ENCODE measurements around the gene DOCK2.
A peak's percentile ranks its signal among the peaks of the same experiment; 100 is the strongest.

The DOCK2 gene

GRCh38 chr5:169869066-169869465 is 232.0 kb downstream of the DOCK2 start:
- H3K27ac Mint-ChIP-seq, result peak overlapping the region; percentile 79
- H3K9me3 Mint-ChIP-seq, result no peaks in the 10 kb centered on the region
- no peaks in the 10 kb centered on the region for H3K27me3 Mint-ChIP-seq
- H3K4me1 Mint-ChIP-seq, result peaks cover 15% of the 10 kb centered on the region
- no peak overlapping the region for H3K4me3 Mint-ChIP-seq
- no peak for DNase-seq (ENCODE audit: low spot score in 2 of 2)
- no peak for ATAC-seq (ENCODE audit: low read depth)
- H3K36me3 Mint-ChIP-seq, result peaks cover 39% of the 10 kb centered on the region

GRCh38 chr5:169870211-169870610 is 233.1 kb downstream of the DOCK2 start:
- peaks cover 15% of the 10 kb centered on the region for H3K4me1 Mint-ChIP-seq
- no peak for DNase-seq (ENCODE audit: low spot score in 2 of 2)
- H3K27me3 Mint-ChIP-seq, result no peaks in the 10 kb centered on the region
- peaks cover 39% of the 10 kb centered on the region for H3K36me3 Mint-ChIP-seq
- H3K4me3 Mint-ChIP-seq, result no peak overlapping the region
- no peaks in the 10 kb centered on the region for H3K9me3 Mint-ChIP-seq
- H3K27ac Mint-ChIP-seq, result peak overlapping the region; percentile 36
- ATAC-seq (ENCODE audit: low read depth), result no peak

DNA sequence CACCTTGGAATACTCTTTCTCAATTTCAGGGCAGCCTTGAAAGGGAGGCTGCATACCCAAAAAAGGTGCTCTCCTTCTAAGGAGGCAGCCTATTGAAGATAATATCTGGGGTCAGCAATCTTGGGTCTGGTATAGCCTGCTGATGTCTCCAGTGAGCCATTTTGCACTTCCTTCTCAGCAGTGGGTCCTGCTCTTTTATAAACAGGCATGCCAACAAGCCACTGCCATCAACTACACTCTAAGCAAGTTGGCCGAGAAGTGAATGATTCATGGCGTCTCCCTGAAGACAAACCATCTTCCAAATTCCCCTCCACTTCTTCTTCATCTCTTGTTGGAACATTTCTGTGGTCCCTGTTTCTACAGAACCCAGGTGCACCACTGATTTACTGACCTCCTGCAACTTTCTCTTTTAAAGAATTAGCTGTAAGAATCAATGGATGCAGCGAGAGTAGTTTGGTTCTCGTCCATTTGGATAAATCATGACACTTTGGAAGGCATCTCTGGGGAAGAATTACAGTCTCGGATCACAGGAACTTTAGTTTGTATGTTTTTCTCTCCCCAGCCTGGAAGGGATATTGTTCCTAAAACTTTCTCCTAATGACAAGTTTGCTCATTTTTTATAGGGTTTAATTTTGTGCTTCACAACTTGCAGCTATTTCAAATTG is 234.9 kb downstream of the DOCK2 start:
- Mint-ChIP-seq H3K4me1 (peaks cover 19% of the 10 kb centered on the region), H3K36me3 (peaks cover 41% of the 10 kb centered on the region), H3K27me3 (no peaks in the 10 kb centered on the region), H3K9me3 (no peaks in the 10 kb centered on the region), H3K4me3 (no peak overlapping the region), H3K27ac (no peak overlapping the region)
- ATAC-seq (ENCODE audit: low read depth), result no peak
- DNase-seq (ENCODE audit: low spot score in 2 of 2), result no peak

- Mint-ChIP-seq H3K27ac (no peak overlapping the region), H3K9me3 (no peaks in the 10 kb centered on the region), H3K36me3 (peaks cover 38% of the 10 kb centered on the region), H3K4me1 (peaks cover 16% of the 10 kb centered on the region), H3K4me3 (no peak overlapping the region), H3K27me3 (no peaks in the 10 kb centered on the region)
- ATAC-seq (ENCODE audit: low read depth), result no peak
- no peak for DNase-seq (ENCODE audit: low spot score in 2 of 2)
Measured at GRCh38 chr5:169873642-169874041, 236.6 kb downstream of the DOCK2 start.

DNA sequence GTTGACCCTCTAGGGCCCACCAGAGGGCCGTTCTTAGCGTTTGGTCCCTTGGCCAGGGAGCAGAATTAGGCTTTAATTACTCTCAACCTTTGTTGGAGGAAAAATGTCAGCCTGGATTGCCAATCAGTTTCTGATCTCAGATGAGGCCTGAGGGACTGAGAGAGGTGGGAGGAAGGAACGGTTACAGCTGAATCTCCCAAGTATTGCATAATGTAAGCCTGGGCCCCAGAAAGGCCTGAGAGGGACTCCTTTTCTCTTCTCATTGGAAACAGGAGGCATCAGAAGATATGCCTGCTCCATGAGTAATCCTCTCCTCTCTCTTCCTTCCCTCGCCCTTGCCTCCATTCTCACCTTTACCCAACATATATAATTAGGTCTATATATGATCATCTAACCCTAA is 237.5 kb downstream of the DOCK2 start:
- Mint-ChIP-seq H3K27ac (no peak overlapping the region), H3K27me3 (no peaks in the 10 kb centered on the region), H3K4me1 (peaks cover 22% of the 10 kb centered on the region), H3K36me3 (peaks cover 34% of the 10 kb centered on the region), H3K4me3 (no peak overlapping the region), H3K9me3 (no peaks in the 10 kb centered on the region)
- ATAC-seq (ENCODE audit: low read depth), result no peak
- DNase-seq (ENCODE audit: low spot score in 2 of 2), result no peak

DNA sequence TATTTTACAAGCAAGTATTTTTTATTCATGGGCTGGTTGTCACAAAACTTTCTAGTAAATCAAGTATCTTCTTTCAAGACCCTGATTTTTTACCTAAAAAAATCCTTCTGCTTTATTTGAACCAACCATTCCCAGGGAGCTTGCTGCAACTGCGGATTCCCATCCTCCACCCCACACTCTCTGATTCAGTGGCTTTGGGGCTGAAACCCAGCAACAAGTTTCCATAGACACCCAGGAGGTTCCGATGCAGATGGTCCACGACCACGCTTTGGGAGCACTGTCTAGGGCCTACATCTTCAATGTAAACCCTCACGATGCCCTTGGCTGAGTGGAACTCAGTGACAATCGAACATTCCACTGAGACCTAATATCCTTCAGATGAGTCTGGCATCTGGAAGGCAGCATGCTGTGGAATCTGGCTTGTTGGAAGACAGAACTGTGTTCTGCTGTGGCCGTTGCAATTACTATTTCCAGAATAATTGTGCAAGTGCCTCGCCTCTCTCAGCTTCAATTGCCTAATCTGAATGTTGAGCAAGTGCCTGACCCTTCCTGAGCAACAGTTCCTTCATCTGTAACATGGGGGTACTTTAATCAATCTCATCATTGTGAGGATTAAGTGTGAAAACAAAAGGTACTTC is 238.1 kb downstream of the DOCK2 start:
- Mint-ChIP-seq H3K27ac (peak overlapping the region; percentile 1), H3K36me3 (peaks cover 28% of the 10 kb centered on the region), H3K4me1 (peaks cover 24% of the 10 kb centered on the region), H3K9me3 (no peaks in the 10 kb centered on the region), H3K27me3 (no peaks in the 10 kb centered on the region), H3K4me3 (no peak overlapping the region)
- DNase-seq (ENCODE audit: low spot score in 2 of 2) (no peak), ATAC-seq (ENCODE audit: low read depth) (no peak)

- Mint-ChIP-seq H3K27ac (peak overlapping the region; percentile 1), H3K4me1 (peaks cover 28% of the 10 kb centered on the region)
- ATAC-seq (ENCODE audit: low read depth), result no peak
Measured at GRCh38 chr5:169875731-169876130, 238.7 kb downstream of the DOCK2 start.

GRCh38 chr5:169876386-169876785 is 239.3 kb downstream of the DOCK2 start:
- peaks cover 28% of the 10 kb centered on the region for H3K4me1 Mint-ChIP-seq
- H3K9me3 Mint-ChIP-seq, result no peaks in the 10 kb centered on the region
- no peak for ATAC-seq (ENCODE audit: low read depth)
- H3K27ac Mint-ChIP-seq, result peak overlapping the region; percentile 1
- H3K27me3 Mint-ChIP-seq, result no peaks in the 10 kb centered on the region
- peaks cover 25% of the 10 kb centered on the region for H3K36me3 Mint-ChIP-seq
- H3K4me3 Mint-ChIP-seq, result no peak overlapping the region
- no peak for DNase-seq (ENCODE audit: low spot score in 2 of 2)

More at GRCh38 chr5:169875731-169876130, 238.7 kb downstream of the DOCK2 start:
- Mint-ChIP-seq H3K9me3 (no peaks in the 10 kb centered on the region), H3K27me3 (no peaks in the 10 kb centered on the region), H3K4me3 (no peak overlapping the region), H3K36me3 (peaks cover 27% of the 10 kb centered on the region)
- DNase-seq (ENCODE audit: low spot score in 2 of 2), result no peak

DNA sequence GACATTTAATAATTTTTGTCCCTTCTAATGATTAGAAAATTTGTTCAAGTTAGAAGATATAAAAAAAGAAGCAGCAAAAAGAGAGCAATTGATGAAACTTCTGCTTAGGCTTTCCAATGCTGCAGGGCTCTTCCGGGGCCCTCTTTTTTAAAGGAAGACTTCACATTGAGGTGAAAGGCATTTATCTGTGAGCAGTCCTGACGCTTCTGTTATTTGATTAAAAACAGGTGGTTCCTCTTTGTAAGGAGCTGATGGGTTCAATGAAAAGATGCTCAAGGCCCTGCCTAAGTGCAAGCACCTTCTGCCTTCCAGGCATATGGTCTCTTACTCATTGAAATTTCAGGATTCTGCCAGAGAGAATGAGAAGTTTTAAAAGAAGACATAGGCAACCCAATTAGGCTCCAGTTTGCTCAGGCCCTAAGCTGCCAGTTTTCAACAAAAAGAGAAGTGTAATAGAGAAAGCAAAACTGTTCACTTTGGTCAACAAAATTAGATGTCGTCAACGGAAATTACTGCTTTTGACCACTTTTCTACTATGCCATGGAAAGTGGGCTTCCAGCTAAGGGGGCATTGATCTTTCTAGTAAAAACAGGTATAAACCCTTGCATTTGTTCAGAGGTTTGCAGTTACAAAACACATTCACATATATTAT is 243.1 kb downstream of the DOCK2 start:
- ATAC-seq (ENCODE audit: low read depth), result peak; percentile 83
- peak overlapping the region; percentile 95 for H3K27ac Mint-ChIP-seq
- H3K9me3 Mint-ChIP-seq, result no peaks in the 10 kb centered on the region
- peak overlapping the region; percentile 16 for H3K4me3 Mint-ChIP-seq
- H3K4me1 Mint-ChIP-seq, result peaks cover 32% of the 10 kb centered on the region
- peak in 1 of 2 donors; percentile 1 for DNase-seq (ENCODE audit: low spot score in 2 of 2)
- H3K36me3 Mint-ChIP-seq, result peaks cover 35% of the 10 kb centered on the region
- H3K27me3 Mint-ChIP-seq, result no peaks in the 10 kb centered on the region

DNA sequence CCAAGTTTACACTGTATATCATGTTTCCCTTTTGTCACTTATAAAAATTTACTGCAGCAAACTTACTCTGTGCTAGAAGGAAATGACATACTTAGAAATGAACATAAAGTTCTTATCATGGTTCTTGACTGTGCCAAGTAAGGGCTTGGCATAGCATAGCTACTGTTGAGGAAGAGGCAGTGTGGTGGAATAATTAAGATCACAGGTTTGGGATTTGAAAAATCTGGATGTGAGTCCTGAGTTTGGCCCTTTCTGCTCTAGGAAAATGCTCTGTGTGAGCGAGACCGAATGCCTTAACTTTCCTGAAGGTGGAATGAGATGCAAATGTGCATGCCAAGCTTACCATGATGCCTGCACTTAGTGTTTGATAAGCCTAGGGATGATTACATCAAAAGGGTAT is 243.7 kb downstream of the DOCK2 start:
- Mint-ChIP-seq H3K36me3 (peaks cover 31% of the 10 kb centered on the region), H3K4me3 (no peak overlapping the region), H3K9me3 (no peaks in the 10 kb centered on the region), H3K27me3 (no peaks in the 10 kb centered on the region), H3K27ac (peak overlapping the region; percentile 95), H3K4me1 (peaks cover 28% of the 10 kb centered on the region)
- ATAC-seq (ENCODE audit: low read depth) (no peak), DNase-seq (ENCODE audit: low spot score in 2 of 2) (no peak)

GRCh38 chr5:169881702-169882303 is 244.7 kb downstream of the DOCK2 start:
- Mint-ChIP-seq H3K4me1 (peaks cover 25% of the 10 kb centered on the region), H3K36me3 (peaks cover 26% of the 10 kb centered on the region), H3K4me3 (no peak overlapping the region), H3K9me3 (no peaks in the 10 kb centered on the region), H3K27ac (peak overlapping the region; percentile 95), H3K27me3 (no peaks in the 10 kb centered on the region)
- no peak for DNase-seq (ENCODE audit: low spot score in 2 of 2)
- ATAC-seq (ENCODE audit: low read depth), result no peak

GRCh38 chr5:169886033-169886432 is 249.0 kb downstream of the DOCK2 start:
- Mint-ChIP-seq H3K27me3 (no peaks in the 10 kb centered on the region), H3K36me3 (peaks cover 25% of the 10 kb centered on the region), H3K27ac (no peak overlapping the region), H3K4me1 (peaks cover 16% of the 10 kb centered on the region), H3K9me3 (no peaks in the 10 kb centered on the region), H3K4me3 (no peak overlapping the region)
- ATAC-seq (ENCODE audit: low read depth) (no peak), DNase-seq (ENCODE audit: low spot score in 2 of 2) (no peak)

- peaks cover 17% of the 10 kb centered on the region for H3K4me1 Mint-ChIP-seq
- H3K36me3 Mint-ChIP-seq, result peaks cover 24% of the 10 kb centered on the region
- no peaks in the 10 kb centered on the region for H3K9me3 Mint-ChIP-seq
- no peaks in the 10 kb centered on the region for H3K27me3 Mint-ChIP-seq
- ATAC-seq (ENCODE audit: low read depth) (no peak), DNase-seq (ENCODE audit: low spot score in 2 of 2) (no peak)
- H3K27ac Mint-ChIP-seq, result no peak overlapping the region
- no peak overlapping the region for H3K4me3 Mint-ChIP-seq
Measured at GRCh38 chr5:169886677-169887076, 249.6 kb downstream of the DOCK2 start.

GRCh38 chr5:169889572-169889971 is 252.5 kb downstream of the DOCK2 start:
- Mint-ChIP-seq H3K36me3 (peaks cover 20% of the 10 kb centered on the region), H3K27ac (no peak overlapping the region), H3K4me1 (peaks cover 26% of the 10 kb centered on the region), H3K4me3 (no peak overlapping the region), H3K9me3 (no peaks in the 10 kb centered on the region), H3K27me3 (no peaks in the 10 kb centered on the region)
- ATAC-seq (ENCODE audit: low read depth) (no peak), DNase-seq (ENCODE audit: low spot score in 2 of 2) (no peak)

Data from memory B cell (primary cell).